Psoas muscle (tissue), 7 donors: ENCODE results near the gene SEPTIN14. TPM values are rescaled to one million over a fixed set of nuclear protein-coding genes. Genes with fewer than 3 reads are reported as not detected.

Experiments used
- polyA plus RNA-seq, 3 donors: library from polyadenylated mRNA; stranded (reverse); fragments of 200-250 nt; gene quantifications; one replicate each; pipeline ENCODE4 v1.2.3, GENCODE V29; 2013
- total RNA-seq, 4 donors: library from RNA; stranded (reverse); fragmentation: NEBNext Ultra II Directional in 2 of 4; extraction: Animal tissue kit (Norgen Biotek cat#: 25700) in 2 of 4; gene quantifications; one replicate each; pipeline versions ENCODE4 v1.2.1 to v1.2.4, GENCODE V29; 2021 to 2023
- donor health status: healthy with polysubstance abuse.
- donor health status: DM: no; HTN: no; CAD: no; lungs with moderate emphysema.
- donor health status: Bipolar disorder and iron deficiency.
- donor health status: healthy.
- donor health status: DM: no; HTN: no; CAD: no.
- donor health status: DM: no; HTN: no; CAD: no.
- donor health status: DM: yes; HTN: yes; CAD: no.

The SEPTIN14 gene
- total and polyA plus RNA-seq, 7 donors, result not detected

Other genes starting within 250 kb of the SEPTIN14 start
- gene ZNF713, start 24.7 kb upstream of the SEPTIN14 start, total RNA-seq, result 1 to 10 TPM; 1.2 to 2.9 (median 1.4) TPM
- 1 to 10 TPM in 2 of 3 donors, under 1 TPM in 1; 0.74 to 1.4 (median 1.2) TPM for gene ZNF713, start 24.7 kb upstream of the SEPTIN14 start, polyA plus RNA-seq
- gene MRPS17, start 89.1 kb upstream of the SEPTIN14 start, total RNA-seq, result 10 to 100 TPM; 23.8 to 34.6 (median 26.5) TPM
- gene MRPS17, start 89.1 kb upstream of the SEPTIN14 start, polyA plus RNA-seq, result 10 to 100 TPM; 29.8 to 45.4 (median 31.9) TPM
- 100 to 1,000 TPM; 230 to 302 (median 270) TPM for gene NIPSNAP2, start 101.8 kb upstream of the SEPTIN14 start, total RNA-seq
- gene NIPSNAP2, start 101.8 kb upstream of the SEPTIN14 start, polyA plus RNA-seq, result 100 to 1,000 TPM; 119 to 290 (median 260) TPM
- gene PSPH, start 188.7 kb upstream of the SEPTIN14 start, total RNA-seq, result 10 to 100 TPM in 1 of 4 donors, 1 to 10 TPM in 3; 2.6 to 10.8 (median 5.1) TPM
- gene PSPH, start 188.7 kb upstream of the SEPTIN14 start, polyA plus RNA-seq, result 10 to 100 TPM in 1 of 3 donors, 1 to 10 TPM in 2; 2.5 to 11.2 (median 5.6) TPM
- gene CCT6A, start 189.0 kb upstream of the SEPTIN14 start, total RNA-seq, result 100 to 1,000 TPM in 3 of 4 donors, 10 to 100 TPM in 1; 96.5 to 135 (median 130) TPM
- 100 to 1,000 TPM; 138 to 259 (median 235) TPM for gene CCT6A, start 189.0 kb upstream of the SEPTIN14 start, polyA plus RNA-seq
- 10 to 100 TPM; 22.0 to 35.2 (median 22.8) TPM for gene SUMF2, start 201.5 kb upstream of the SEPTIN14 start, total RNA-seq
- gene SUMF2, start 201.5 kb upstream of the SEPTIN14 start, polyA plus RNA-seq, result 10 to 100 TPM; 26.8 to 29.1 (median 27.3) TPM
- 10 to 100 TPM; 32.2 to 99.6 (median 46.3) TPM for gene PHKG1, start 230.2 kb upstream of the SEPTIN14 start, total RNA-seq
- 10 to 100 TPM in 2 of 3 donors, 1 to 10 TPM in 1; 9.2 to 65.1 (median 39.2) TPM for gene PHKG1, start 230.2 kb upstream of the SEPTIN14 start, polyA plus RNA-seq
- 100 to 1,000 TPM; 475 to 571 (median 506) TPM for gene CHCHD2, start 243.7 kb upstream of the SEPTIN14 start, total RNA-seq
- gene CHCHD2, start 243.7 kb upstream of the SEPTIN14 start, polyA plus RNA-seq, result 100 to 1,000 TPM; 593 to 948 (median 729) TPM